HFFc6 (cell line): ENCODE measurements around the gene SLC35C1. TPM values are rescaled to one million over a fixed set of nuclear protein-coding genes. Genes with fewer than 3 reads are reported as not detected.

Experiments used
- DNase-seq: peaks from one replicate; pipeline ENCODE4 v3.0.0-alpha.2; 2018
- H3K27ac Mint-ChIP-seq: 2 replicates; pipeline ENCODE4 v1.8.0; 2020; ENCODE audit warnings: mild to moderate bottlenecking, mixed read lengths
- H3K27me3 Mint-ChIP-seq: 2 replicates; pipeline ENCODE4 v1.8.0; 2021; ENCODE audit warnings: mild to moderate bottlenecking, moderate library complexity, mixed read lengths; ENCODE audit not compliant: insufficient read depth
- H3K36me3 Mint-ChIP-seq: 2 replicates; pipeline ENCODE4 v1.8.0; 2021; ENCODE audit warnings: low read depth, mixed read lengths
- H3K4me1 Mint-ChIP-seq: 2 replicates; pipeline ENCODE4 v1.8.0; 2020; ENCODE audit warnings: low read depth, mixed read lengths
- H3K4me3 Mint-ChIP-seq: 2 replicates; pipeline ENCODE4 v1.8.0; 2020; ENCODE audit warnings: mild to moderate bottlenecking, moderate library complexity, mixed read lengths
- H3K9me3 Mint-ChIP-seq: 2 replicates; pipeline ENCODE4 v1.8.0; 2020; ENCODE audit warnings: mild to moderate bottlenecking, mixed read lengths
- total RNA-seq, 6 experiments: library from RNA; stranded (reverse); fragmentation: NEBNext Ultra II Directional; extraction: Animal tissue kit (Norgen Biotek cat#: 25700); gene quantifications; 2 replicates in 1 of 6; 3 replicates in 5 of 6; pipeline ENCODE4 v1.2.3, GENCODE V29; 2021
- TF ChIP-seq, protein P1 (sequence below): fragments of 200-600 bp; sonication (generic); IDR thresholded peaks from 2 replicates; pipeline ENCODE4 v1.5.0; 2021; ENCODE audit warnings: antibody characterized with exemption, mild to moderate bottlenecking

SLC35C1 gene
- total RNA-seq, 6 experiments from 2014 or later, result 24.2 to 29.6 (median 27.4) TPM

DNA sequence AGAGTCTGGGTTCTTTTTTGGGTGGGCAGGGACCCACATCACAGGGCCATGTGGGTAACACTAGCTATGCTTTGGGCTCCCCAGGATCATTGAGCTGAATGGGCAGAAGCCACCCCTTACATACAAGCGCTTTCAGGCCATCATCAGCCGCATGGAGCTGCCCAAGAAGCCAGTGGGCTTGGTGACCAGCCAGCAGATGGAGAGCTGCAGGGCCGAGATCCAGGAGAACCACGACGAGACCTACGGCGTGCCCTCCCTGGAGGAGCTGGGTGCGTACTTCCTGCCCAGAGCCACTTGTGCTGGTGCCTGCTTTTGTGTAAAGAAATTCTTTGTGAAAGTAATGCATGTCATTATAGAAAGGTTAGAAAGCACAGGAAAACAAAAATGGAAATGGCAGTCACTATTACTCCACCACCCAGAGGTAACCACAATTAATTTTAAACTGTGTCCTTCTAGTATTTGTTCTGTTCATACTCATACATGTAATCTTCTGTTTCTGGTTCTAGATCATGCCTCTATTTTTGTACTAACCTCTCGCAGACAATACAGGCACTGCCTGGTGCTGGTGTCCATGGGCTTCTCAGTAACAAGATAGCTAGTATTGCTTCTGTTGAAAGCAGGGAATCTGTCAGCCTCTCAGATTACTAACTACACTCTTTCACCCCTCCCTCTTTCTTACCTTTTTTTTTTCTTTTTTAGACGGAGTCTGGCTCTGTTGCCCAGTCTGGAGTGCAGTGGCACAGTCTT, 56.0 kb downstream of the SLC35C1 start:
- DNase-seq, result no peak
- H3K27me3 Mint-ChIP-seq, result no peaks in the 10 kb centered on the region; the same call in none of the 2 replicates
- H3K4me1 Mint-ChIP-seq, result peaks cover 44% of the 10 kb centered on the region
- H3K27ac Mint-ChIP-seq, result peak overlapping the region; percentile 94
- H3K36me3 Mint-ChIP-seq, result peaks cover 16% of the 10 kb centered on the region
- no peak overlapping the region for H3K4me3 Mint-ChIP-seq
- H3K9me3 Mint-ChIP-seq, result no peaks in the 10 kb centered on the region
- TF ChIP-seq, protein P1, sequence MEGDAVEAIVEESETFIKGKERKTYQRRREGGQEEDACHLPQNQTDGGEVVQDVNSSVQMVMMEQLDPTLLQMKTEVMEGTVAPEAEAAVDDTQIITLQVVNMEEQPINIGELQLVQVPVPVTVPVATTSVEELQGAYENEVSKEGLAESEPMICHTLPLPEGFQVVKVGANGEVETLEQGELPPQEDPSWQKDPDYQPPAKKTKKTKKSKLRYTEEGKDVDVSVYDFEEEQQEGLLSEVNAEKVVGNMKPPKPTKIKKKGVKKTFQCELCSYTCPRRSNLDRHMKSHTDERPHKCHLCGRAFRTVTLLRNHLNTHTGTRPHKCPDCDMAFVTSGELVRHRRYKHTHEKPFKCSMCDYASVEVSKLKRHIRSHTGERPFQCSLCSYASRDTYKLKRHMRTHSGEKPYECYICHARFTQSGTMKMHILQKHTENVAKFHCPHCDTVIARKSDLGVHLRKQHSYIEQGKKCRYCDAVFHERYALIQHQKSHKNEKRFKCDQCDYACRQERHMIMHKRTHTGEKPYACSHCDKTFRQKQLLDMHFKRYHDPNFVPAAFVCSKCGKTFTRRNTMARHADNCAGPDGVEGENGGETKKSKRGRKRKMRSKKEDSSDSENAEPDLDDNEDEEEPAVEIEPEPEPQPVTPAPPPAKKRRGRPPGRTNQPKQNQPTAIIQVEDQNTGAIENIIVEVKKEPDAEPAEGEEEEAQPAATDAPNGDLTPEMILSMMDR, result no peak

Other genes with a start within 250 kb of the SLC35C1 start
- gene CHST1, start 139.5 kb upstream of the SLC35C1 start, total RNA-seq, result under 1 TPM in 3 of 6 experiments, not detected in 3; 0.09 to 0.14 (median 0.12) TPM
- 10 to 100 TPM; 12.5 to 16.4 (median 14.1) TPM for gene CRY2, start 42.3 kb downstream of the SLC35C1 start, total RNA-seq
- gene MAPK8IP1, start 80.5 kb downstream of the SLC35C1 start, total RNA-seq, result 10 to 100 TPM in 1 of 6 experiments, 1 to 10 TPM in 5; 7.4 to 10.0 (median 8.7) TPM
- gene FREY1, start 102.1 kb downstream of the SLC35C1 start, total RNA-seq, result under 1 TPM; 0.38 to 0.74 (median 0.68) TPM
- 10 to 100 TPM; 23.4 to 27.2 (median 25.9) TPM for gene PEX16, start 112.7 kb downstream of the SLC35C1 start, total RNA-seq
- not detected for gene LARGE2, start 117.5 kb downstream of the SLC35C1 start, total RNA-seq